Psoas muscle (tissue), 8 donors: ENCODE data around the gene IL34. TPM values are rescaled to one million over a fixed set of nuclear protein-coding genes. Genes with fewer than 3 reads are reported as not detected.

Experiments
- ATAC-seq, 4 donors: fragments of 200-7000 bp; cut with Tn5 transposase; one replicate each; pipeline ENCODE4 v1.9.1; 2020; ENCODE audit warnings: moderate library complexity in 3 of 4, mild to moderate bottlenecking in 2 of 4
- DNase-seq, 2 donors: peaks; one replicate each; pipeline ENCODE4 v3.0.0-alpha.2; 2020
- H3K27ac ChIP-seq: fragments of 200-600 bp; one replicate; pipeline ENCODE4 v1.8.0; 2022
- H3K27me3 ChIP-seq, 3 donors: fragments of 200-600 bp in 1 of 3; one replicate each; pipeline versions ENCODE4 v1.6.1 to v1.8.0; 2013 to 2022; ENCODE audit warnings: low read length in 2 of 3, mild to moderate bottlenecking in 2 of 3, moderate library complexity in 1 of 3; ENCODE audit not compliant: insufficient read depth in 3 of 3
- H3K36me3 ChIP-seq, 2 donors: fragments of 200-600 bp in 1 of 2; one replicate each; pipeline versions ENCODE4 v1.6.1 to v1.8.0; 2013 to 2022; ENCODE audit warnings: low read depth in 1 of 2, mild to moderate bottlenecking in 1 of 2, moderate library complexity in 1 of 2; ENCODE audit not compliant: insufficient read depth in 1 of 2
- H3K4me1 ChIP-seq: fragments of 200-600 bp; one replicate; pipeline ENCODE4 v1.8.0; 2022
- H3K4me3 ChIP-seq: fragments of 200-600 bp; one replicate; pipeline ENCODE4 v1.8.0; 2022; ENCODE audit warnings: mild to moderate bottlenecking
- H3K9me3 ChIP-seq: fragments of 200-600 bp; one replicate; pipeline ENCODE4 v1.8.0; 2022
- WGBS, 3 donors: extraction: QIAGEN DNeasy Blood & Tissue Kit; methylation state at CpG; one replicate each; pipeline versions ENCODE4 v1.1.6 to v1.1.7; 2013; 5-methylcytosine and 5-hydroxymethylcytosine counted together
- intact Hi-C, 2 donors: fragments of 100-400 bp; cut with DNase I; formaldehyde crosslinking; loops; one replicate each; pipeline versions ENCODE4 v1.11.0 to v1.14.2; 2022
- polyA plus RNA-seq, 3 donors: library from polyadenylated mRNA; stranded (reverse); fragments of 200-250 nt; gene quantifications; one replicate each; pipeline ENCODE4 v1.2.3, GENCODE V29; 2013
- total RNA-seq, 4 donors: library from RNA; stranded (reverse); fragmentation: NEBNext Ultra II Directional in 2 of 4; extraction: Animal tissue kit (Norgen Biotek cat#: 25700) in 2 of 4; gene quantifications; one replicate each; pipeline versions ENCODE4 v1.2.1 to v1.2.4, GENCODE V29; 2021 to 2023
- TF ChIP-seq, protein P1 (sequence below): fragments of 200-600 bp; IDR thresholded peaks from one replicate; pipeline ENCODE4 v1.8.0; 2022; ENCODE audit warnings: antibody characterized with exemption
- donor health status: healthy with polysubstance abuse.
- donor health status: DM: no; HTN: no; CAD: no; lungs with moderate emphysema.
- donor health status: Bipolar disorder and iron deficiency.
- donor health status: healthy.
- donor health status: DM: yes; HTN: yes; CAD: no.
- donor health status: DM: no; HTN: no; CAD: no.
- donor health status: DM: no; HTN: no; CAD: no.
- donor health status: DM: yes; HTN: yes; CAD: no.

Gene IL34
- total and polyA plus RNA-seq, 7 donors: 0.89 to 18.5 (median 6.5) TPM

GRCh38 chr16:70689970-70690891 lies 43.9 kb downstream of the IL34 start:
- 53 to 63% (median 57%) methylated on average over 16 of the region's 16 CpGs for WGBS, 3 donors

GRCh38 chr16:70691223-70692129 lies 45.1 kb downstream of the IL34 start:
- DNase-seq: peak; percentile 84 to 88

More at GRCh38 chr16:70689970-70690891, 43.9 kb downstream of the IL34 start:
- Histone ChIP-seq H3K4me3 (no peak overlapping the region), H3K4me1 (peaks cover 90% of the 10 kb centered on the region), H3K36me3 (no peaks in the 10 kb centered on the region), H3K27ac (peak overlapping the region; percentile 86), H3K27me3 (no peaks in the 10 kb centered on the region), H3K9me3 (no peaks in the 10 kb centered on the region)
- DNase-seq (peak; percentile 40 to 83), ATAC-seq (peak in 3 of 4 donors; percentile 11 to 34 (median 30))
- TF ChIP-seq, protein P1, sequence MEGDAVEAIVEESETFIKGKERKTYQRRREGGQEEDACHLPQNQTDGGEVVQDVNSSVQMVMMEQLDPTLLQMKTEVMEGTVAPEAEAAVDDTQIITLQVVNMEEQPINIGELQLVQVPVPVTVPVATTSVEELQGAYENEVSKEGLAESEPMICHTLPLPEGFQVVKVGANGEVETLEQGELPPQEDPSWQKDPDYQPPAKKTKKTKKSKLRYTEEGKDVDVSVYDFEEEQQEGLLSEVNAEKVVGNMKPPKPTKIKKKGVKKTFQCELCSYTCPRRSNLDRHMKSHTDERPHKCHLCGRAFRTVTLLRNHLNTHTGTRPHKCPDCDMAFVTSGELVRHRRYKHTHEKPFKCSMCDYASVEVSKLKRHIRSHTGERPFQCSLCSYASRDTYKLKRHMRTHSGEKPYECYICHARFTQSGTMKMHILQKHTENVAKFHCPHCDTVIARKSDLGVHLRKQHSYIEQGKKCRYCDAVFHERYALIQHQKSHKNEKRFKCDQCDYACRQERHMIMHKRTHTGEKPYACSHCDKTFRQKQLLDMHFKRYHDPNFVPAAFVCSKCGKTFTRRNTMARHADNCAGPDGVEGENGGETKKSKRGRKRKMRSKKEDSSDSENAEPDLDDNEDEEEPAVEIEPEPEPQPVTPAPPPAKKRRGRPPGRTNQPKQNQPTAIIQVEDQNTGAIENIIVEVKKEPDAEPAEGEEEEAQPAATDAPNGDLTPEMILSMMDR: no peak
- intact Hi-C loops: no loop called here

DNA sequence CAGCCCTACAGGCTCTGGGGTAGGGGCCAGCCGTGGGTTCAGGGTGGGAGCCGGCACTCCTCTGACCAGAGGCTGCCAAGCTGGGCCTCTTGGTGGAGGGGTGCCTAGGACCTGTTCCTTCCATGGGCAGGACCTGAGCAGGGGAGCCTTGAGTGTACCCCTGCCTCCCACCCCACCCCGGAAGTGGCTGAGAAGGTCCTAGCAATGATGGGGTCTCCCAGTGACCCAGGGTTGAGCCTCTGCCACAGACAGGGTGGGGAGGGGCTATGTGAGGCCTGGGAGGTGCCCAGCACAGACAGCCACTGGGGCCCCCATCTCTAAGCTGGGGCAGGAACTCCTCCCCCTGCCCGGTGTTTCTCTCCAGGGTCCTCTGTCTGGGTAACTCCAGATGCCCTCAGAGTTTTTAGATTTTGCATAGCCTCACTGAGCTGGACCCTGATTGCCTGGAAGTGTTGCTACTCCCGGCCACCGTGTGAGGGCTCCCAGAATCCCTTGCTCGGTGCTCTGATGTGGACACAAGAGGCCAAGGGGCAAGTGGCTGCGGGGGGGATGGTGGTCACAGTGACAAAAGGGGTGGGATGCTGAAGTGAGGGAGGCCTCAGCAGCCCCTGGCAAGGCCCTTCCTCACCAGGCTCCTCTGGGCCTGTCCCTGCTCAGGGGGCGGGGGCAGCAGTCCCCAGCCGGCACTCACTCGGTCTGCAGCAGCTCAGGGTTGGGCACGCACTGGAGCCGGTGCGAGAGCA lies 45.9 kb downstream of the IL34 start:
- peak in 1 of 4 donors; percentile 2 for ATAC-seq
- peak; percentile 26 to 69 for DNase-seq
- WGBS, 3 donors: 54 to 57% (median 54%) methylated on average over 14 of the region's 14 CpGs
- TF ChIP-seq, protein P1: no peak
- H3K4me3 ChIP-seq: no peak overlapping the region
- no peaks in the 10 kb centered on the region for H3K27me3 ChIP-seq
- H3K4me1 ChIP-seq: peaks cover 100% of the 10 kb centered on the region
- H3K27ac ChIP-seq: peak overlapping the region; percentile 86
- no peaks in the 10 kb centered on the region for H3K9me3 ChIP-seq
- intact Hi-C loops: no loop called here
- H3K36me3 ChIP-seq: no peaks in the 10 kb centered on the region

More at GRCh38 chr16:70691223-70692129, 45.1 kb downstream of the IL34 start:
- ATAC-seq: peak; percentile 7 to 32 (median 17)
- no peaks in the 10 kb centered on the region for H3K9me3 ChIP-seq
- H3K27ac ChIP-seq: peak overlapping the region; percentile 86
- H3K27me3 ChIP-seq: no peaks in the 10 kb centered on the region
- H3K4me1 ChIP-seq: peaks cover 100% of the 10 kb centered on the region
- H3K36me3 ChIP-seq: no peaks in the 10 kb centered on the region
- no peak overlapping the region for H3K4me3 ChIP-seq
- WGBS, 3 donors: 43 to 54% (median 44%) methylated on average over 25 to 26 of the region's 26 CpGs
- TF ChIP-seq, protein P1: no peak
- intact Hi-C loops: no loop called here
